Panc1 (cell line): ENCODE data around the gene DUSP3. TPM values are rescaled to one million over a fixed set of nuclear protein-coding genes. Genes with fewer than 3 reads are reported as not detected.

Source experiments
- ATAC-seq: fragments of 200-7000 bp; cut with Tn5 transposase; 2 replicates; pipeline ENCODE4 v1.9.1; 2020; ENCODE audit warnings: mild to moderate bottlenecking, moderate library complexity
- BruUV-seq: library from RNA; stranded (reverse); fragments of 400-500 nt; replicated peaks from 2 replicates; lab custom pipeline; 2021; lab: Mats Ljungman, UMichigan
- CTCF ChIA-PET: fragments of 300-600 bp; sonication (Branson Sonifier 250); formaldehyde crosslinking; loops from one replicate; lab custom pipeline; 2022; ENCODE audit warnings: antibody characterized with exemption; lab: Charles Lee
- POLR2A ChIA-PET: fragments of 300-600 bp; sonication (Branson Sonifier 250); formaldehyde crosslinking; loops from one replicate; lab custom pipeline; 2022; ENCODE audit warnings: antibody characterized with exemption; lab: Charles Lee
- DNase-seq: peaks from one replicate; pipeline ENCODE4 v3.0.0-alpha.2; 2010; ENCODE audit warnings: low read depth, low spot score
- H3K27ac ChIP-seq: 2 replicates; pipeline ENCODE4 v1.5.1; 2011; ENCODE audit warnings: mild to moderate bottlenecking, low read length, inconsistent platforms
- H3K27me3 ChIP-seq: fragments of 200-500 bp; sonication (Bioruptor generic); 2 replicates; pipeline ENCODE4 v1.6.0; 2014; ENCODE audit warnings: low read length, inconsistent platforms; ENCODE audit not compliant: control insufficient read depth, insufficient read depth
- H3K36me3 ChIP-seq: fragments of 200-500 bp; sonication (Bioruptor generic); 2 replicates; pipeline ENCODE4 v1.5.1; 2014; ENCODE audit warnings: inconsistent platforms, mild to moderate bottlenecking, low read length, moderate library complexity; ENCODE audit not compliant: control insufficient read depth, insufficient read depth
- H3K4me1 ChIP-seq: 2 replicates; pipeline ENCODE4 v1.5.1; 2011; ENCODE audit warnings: inconsistent platforms, mild to moderate bottlenecking, low read length, moderate library complexity; ENCODE audit not compliant: control insufficient read depth, insufficient read depth
- H3K4me3 ChIP-seq, 2 experiments: 2 replicates each; pipeline ENCODE4 v1.5.1; 2011 to 2012; ENCODE audit warnings: low read depth in 2 of 2, low read length in 2 of 2, mild to moderate bottlenecking in 2 of 2, inconsistent platforms in 1 of 2, moderate library complexity in 1 of 2
- H3K9me3 ChIP-seq: fragments of 200-500 bp; sonication (Bioruptor generic); 2 replicates; pipeline ENCODE4 v1.5.1; 2014; ENCODE audit warnings: low read depth, mild to moderate bottlenecking, inconsistent platforms, low read length, moderate library complexity; ENCODE audit not compliant: control insufficient read depth, insufficient read depth
- POLR2AphosphoS5 ChIP-seq: IDR thresholded peaks from 2 replicates; pipeline ENCODE4 v1.6.1; 2012; ENCODE audit warnings: mild to moderate bottlenecking, low read depth, low read length, moderate library complexity
- SIN3A ChIP-seq: IDR thresholded peaks from 2 replicates; pipeline ENCODE4 v1.6.1; 2012; ENCODE audit warnings: low read depth, mild to moderate bottlenecking, low read length, moderate library complexity, borderline replicate concordance; ENCODE audit not compliant: insufficient read depth
- TCF7L2 ChIP-seq: IDR thresholded peaks from 2 replicates; pipeline ENCODE4 v1.6.1; 2011; ENCODE audit warnings: mild to moderate bottlenecking, low read depth, low read length, inconsistent platforms
- in situ Hi-C: cut with HindIII; loops from 2 replicates; pipeline ENCODE4 v1.10.0; 2016; ENCODE audit warnings: low sequenced_read_pairs, low pct_unique_long_range_greater_than_20kb
- intact Hi-C: fragments of 100-400 bp; cut with micrococcal nuclease; formaldehyde crosslinking; loops from one replicate; pipeline ENCODE4 v1.10.0; 2022; ENCODE audit not compliant: unreplicated experiment
- total RNA-seq: library from RNA; stranded (reverse); gene quantifications from one replicate; pipeline ENCODE4 v1.2.1, GENCODE V29; 2021; ENCODE audit not compliant: unreplicated experiment
- TF ChIP-seq, protein P1 (sequence below), 2 experiments: IDR thresholded peaks; 2 replicates each; pipeline ENCODE4 v1.6.1; 2011 to 2012; ENCODE audit warnings: low read depth in 2 of 2, control low read depth in 1 of 2, low read length in 1 of 2, mild to moderate bottlenecking in 1 of 2, moderate library complexity in 1 of 2; ENCODE audit not compliant: insufficient read depth in 1 of 2
- TF ChIP-seq, protein P2 (sequence below): fragments of 450-650 bp; IDR thresholded peaks from 2 replicates; pipeline ENCODE4 v1.5.1; 2017; ENCODE audit warnings: mild to moderate bottlenecking

DUSP3 gene
- total RNA-seq, 1 experiment from 2014 or later: 41.6 TPM

DNA sequence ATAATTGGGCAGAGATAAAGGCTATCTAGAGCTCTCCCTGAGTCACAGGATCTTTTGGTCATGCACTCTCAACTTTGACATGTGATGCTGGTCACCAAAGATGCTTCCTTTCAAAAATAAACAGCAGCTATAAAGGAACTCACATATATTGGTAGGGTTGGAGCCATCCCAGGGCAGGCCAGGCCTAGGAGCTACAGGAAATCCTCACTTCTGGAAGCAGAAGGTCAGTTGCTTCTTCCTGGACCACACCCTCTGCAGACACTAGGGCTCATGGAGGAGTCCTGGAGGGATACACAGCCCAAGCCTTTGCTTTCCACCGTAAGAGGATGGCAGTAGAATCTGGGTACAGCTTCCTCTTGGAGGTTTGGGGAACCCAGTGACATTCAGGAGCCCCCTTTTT lies 44.8 kb downstream of the DUSP3 start:
- H3K36me3 ChIP-seq: no peaks in the 10 kb centered on the region
- no peaks in the 10 kb centered on the region for H3K9me3 ChIP-seq
- H3K4me1 ChIP-seq: no peaks in the 10 kb centered on the region
- in situ Hi-C loops: no loop called here
- POLR2A ChIA-PET: no interaction called here
- DNase-seq (no peak), ATAC-seq (no peak)
- no peak overlapping the region for H3K27ac ChIP-seq
- CTCF ChIA-PET: no interaction called here
- TF ChIP-seq, protein P1, sequence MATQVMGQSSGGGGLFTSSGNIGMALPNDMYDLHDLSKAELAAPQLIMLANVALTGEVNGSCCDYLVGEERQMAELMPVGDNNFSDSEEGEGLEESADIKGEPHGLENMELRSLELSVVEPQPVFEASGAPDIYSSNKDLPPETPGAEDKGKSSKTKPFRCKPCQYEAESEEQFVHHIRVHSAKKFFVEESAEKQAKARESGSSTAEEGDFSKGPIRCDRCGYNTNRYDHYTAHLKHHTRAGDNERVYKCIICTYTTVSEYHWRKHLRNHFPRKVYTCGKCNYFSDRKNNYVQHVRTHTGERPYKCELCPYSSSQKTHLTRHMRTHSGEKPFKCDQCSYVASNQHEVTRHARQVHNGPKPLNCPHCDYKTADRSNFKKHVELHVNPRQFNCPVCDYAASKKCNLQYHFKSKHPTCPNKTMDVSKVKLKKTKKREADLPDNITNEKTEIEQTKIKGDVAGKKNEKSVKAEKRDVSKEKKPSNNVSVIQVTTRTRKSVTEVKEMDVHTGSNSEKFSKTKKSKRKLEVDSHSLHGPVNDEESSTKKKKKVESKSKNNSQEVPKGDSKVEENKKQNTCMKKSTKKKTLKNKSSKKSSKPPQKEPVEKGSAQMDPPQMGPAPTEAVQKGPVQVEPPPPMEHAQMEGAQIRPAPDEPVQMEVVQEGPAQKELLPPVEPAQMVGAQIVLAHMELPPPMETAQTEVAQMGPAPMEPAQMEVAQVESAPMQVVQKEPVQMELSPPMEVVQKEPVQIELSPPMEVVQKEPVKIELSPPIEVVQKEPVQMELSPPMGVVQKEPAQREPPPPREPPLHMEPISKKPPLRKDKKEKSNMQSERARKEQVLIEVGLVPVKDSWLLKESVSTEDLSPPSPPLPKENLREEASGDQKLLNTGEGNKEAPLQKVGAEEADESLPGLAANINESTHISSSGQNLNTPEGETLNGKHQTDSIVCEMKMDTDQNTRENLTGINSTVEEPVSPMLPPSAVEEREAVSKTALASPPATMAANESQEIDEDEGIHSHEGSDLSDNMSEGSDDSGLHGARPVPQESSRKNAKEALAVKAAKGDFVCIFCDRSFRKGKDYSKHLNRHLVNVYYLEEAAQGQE (IDR thresholded peaks at IDR 0.05; ENCODE audit: insufficient read depth in 1 of 2, low read depth in 2 of 2, low read length in 1 of 2): no peak
- TF ChIP-seq POLR2AphosphoS5 (no peak), SIN3A (no peak), TCF7L2 (no peak)
- TF ChIP-seq, protein P2, sequence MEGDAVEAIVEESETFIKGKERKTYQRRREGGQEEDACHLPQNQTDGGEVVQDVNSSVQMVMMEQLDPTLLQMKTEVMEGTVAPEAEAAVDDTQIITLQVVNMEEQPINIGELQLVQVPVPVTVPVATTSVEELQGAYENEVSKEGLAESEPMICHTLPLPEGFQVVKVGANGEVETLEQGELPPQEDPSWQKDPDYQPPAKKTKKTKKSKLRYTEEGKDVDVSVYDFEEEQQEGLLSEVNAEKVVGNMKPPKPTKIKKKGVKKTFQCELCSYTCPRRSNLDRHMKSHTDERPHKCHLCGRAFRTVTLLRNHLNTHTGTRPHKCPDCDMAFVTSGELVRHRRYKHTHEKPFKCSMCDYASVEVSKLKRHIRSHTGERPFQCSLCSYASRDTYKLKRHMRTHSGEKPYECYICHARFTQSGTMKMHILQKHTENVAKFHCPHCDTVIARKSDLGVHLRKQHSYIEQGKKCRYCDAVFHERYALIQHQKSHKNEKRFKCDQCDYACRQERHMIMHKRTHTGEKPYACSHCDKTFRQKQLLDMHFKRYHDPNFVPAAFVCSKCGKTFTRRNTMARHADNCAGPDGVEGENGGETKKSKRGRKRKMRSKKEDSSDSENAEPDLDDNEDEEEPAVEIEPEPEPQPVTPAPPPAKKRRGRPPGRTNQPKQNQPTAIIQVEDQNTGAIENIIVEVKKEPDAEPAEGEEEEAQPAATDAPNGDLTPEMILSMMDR: no peak
- H3K27me3 ChIP-seq: no peaks in the 10 kb centered on the region
- intact Hi-C loops: no loop called here
- no peak overlapping the region for H3K4me3 ChIP-seq
- no TSS peak for BruUV-seq

DNA sequence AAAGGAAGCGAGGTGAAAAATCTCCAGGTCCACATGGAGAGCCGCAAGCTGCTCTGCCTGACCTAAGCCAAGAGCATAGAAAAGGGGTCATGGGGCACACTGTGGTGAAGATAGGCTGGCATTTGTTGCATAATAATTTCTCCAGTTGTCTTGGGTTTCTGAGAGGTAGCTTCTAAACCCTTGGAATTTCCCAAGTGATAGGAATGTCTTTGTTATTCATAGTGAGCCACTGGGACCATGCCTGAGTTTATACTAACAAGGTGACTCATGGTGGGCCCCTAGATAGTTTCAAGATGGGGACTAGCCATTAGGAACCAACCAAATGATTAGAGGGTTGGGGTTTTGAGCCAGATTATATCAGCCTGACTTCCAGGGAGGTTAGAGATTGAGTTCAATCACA lies 45.8 kb downstream of the DUSP3 start:
- ATAC-seq (no peak), DNase-seq (no peak)
- intact Hi-C loops (no loop called here), in situ Hi-C loops (no loop called here)
- POLR2A ChIA-PET: no interaction called here
- H3K4me1 ChIP-seq: no peaks in the 10 kb centered on the region
- no peak overlapping the region for H3K4me3 ChIP-seq
- H3K27me3 ChIP-seq: no peaks in the 10 kb centered on the region
- no peaks in the 10 kb centered on the region for H3K9me3 ChIP-seq
- CTCF ChIA-PET: no interaction called here
- no peak overlapping the region for H3K27ac ChIP-seq
- no peaks in the 10 kb centered on the region for H3K36me3 ChIP-seq
- TF ChIP-seq, protein P1 (IDR thresholded peaks at IDR 0.05; ENCODE audit: insufficient read depth in 1 of 2, low read depth in 2 of 2, low read length in 1 of 2): no peak
- TF ChIP-seq TCF7L2 (no peak), SIN3A (no peak), POLR2AphosphoS5 (no peak)
- TF ChIP-seq, protein P2: no peak
- no TSS peak for BruUV-seq
